Brain pericyte (primary cell): ENCODE data around the gene TIGD4.

ENCODE experiments used
- DNase-seq: peaks from one replicate; pipeline ENCODE4 v3.0.0-alpha.2; 2012; ENCODE audit warnings: low read depth, low spot score

The TIGD4 gene

DNA sequence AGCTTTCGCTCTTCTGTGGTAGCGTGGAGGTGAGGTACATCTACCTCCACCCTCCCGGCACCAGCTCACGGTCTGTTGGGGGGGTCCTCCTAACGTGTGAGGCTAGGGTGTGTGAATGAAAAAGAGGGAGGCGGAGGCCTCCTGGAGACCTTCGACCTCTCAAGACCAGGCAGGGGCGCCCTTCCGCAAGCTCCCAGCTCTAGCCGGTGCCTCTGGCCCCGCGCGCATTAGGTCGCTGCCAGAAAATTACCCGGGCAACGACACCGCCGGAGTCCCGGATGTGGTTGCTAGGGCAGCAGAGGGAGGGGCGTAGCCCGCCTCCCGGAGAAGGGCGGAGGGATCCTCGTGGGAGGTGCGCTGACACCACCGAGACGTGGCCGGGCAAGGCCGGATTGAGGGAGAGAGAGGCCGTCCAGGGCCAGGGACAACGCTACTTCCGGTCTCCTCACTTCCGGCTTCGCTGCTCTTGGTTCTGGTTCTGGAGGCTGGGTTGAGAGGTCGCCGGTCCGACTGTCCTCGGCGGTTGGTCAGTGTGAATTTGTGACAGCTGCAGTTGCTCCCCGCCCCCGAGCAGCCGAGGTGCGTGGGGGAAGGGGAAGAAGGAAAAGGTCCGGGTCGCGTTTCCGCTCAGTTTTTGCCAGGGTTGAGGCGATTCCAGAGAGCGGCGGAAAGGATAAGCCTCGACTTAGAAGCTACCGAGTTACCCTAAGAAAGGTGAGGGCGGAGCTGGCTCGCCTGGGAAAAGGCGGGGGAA is at the start of gene TIGD4, which contains the start of gene ARFIP1:
TSS of gene TIGD4 (minus strand) at position 218 of the 754 bp plus-strand sequence. CDS start 8,726 bp downstream, outside the sequence.
TSS of gene ARFIP1 (plus strand) at position 442 of the 754 bp plus-strand sequence. CDS start 49,680 bp downstream, outside the sequence.
- DNase-seq: peak; percentile 88

DNA sequence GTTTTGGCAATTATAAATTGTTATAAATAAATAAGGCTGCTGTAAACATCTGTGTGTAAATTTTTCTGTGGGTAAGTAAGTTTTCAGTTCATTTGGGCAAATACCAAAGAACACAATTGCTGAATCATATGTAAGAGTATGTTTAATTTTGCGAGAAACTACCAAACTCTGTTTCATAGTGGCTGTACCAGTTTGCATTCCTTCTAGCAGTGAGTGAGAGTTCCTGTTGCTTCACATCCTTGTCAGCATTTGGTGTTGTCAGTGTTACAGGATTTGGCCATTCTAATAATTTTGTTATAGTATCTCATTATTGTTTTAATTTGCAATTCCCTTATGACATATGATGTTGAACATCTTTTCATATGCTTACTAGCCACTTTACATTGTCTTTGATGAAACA is 48.6 kb upstream of the TIGD4 start:
- no peak for DNase-seq

DNA sequence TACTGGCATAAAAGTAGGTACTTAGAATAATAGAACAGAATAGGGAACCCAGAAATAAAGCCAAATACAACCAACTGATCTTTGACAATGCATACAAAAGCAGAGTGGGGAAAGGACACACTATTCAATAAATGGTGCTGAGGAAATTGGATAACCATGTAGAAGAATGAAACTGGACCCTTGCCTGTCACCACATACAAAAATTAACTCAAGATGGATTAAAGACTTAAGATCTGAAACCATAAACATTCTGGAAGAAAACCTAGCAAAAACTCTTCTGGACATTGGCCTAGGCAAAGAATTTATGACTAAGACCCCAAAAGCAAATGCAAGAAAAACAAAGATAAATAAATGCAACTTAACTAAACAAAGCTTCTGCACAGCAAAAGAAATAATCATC is 45.8 kb upstream of the TIGD4 start:
- no peak for DNase-seq

DNA sequence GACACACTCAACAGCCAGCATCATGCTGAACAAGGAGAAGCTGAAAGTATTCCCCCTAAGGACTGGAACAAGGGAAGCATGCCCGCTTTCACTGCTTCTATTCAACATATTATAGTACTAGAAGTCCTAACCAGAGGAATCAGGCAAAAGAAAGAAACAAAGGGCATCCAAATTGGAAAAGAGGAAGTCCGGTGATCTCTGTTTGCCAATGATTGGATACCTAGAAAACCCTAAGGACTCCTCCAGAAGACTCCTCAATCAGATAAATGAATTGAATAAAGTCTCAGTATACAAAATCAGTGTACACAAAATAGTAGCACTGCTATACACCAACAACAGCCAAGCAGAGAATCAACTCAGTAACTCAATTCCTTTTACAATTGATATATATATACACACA is 45.0 kb upstream of the TIGD4 start:
- DNase-seq: no peak

- no peak for DNase-seq
These were observed 42.8 kb upstream of the TIGD4 start for GRCh38 chr4:152822323-152822722.

DNA sequence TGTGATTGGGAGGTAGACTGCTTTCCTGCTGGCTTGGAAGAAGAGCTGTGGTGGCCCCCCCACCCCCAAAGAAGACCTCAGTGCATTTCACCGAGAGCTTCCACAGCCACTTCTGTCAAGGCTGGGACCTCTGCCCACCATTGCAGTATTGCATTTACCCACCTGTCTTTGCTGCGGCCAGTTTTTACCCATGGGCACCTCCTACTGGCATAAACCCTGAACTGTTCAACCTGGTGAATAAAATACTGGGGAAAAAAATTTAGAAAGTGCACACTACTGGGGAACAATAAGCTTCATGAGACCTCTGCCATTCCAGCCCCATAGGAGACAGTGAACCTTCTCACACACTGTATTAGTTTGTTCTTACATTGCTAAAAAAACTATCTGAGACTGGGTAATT is 40.5 kb upstream of the TIGD4 start:
- DNase-seq: no peak

- DNase-seq: no peak
These were observed 39.6 kb upstream of the TIGD4 start for GRCh38 chr4:152819026-152819645.

- DNase-seq: no peak
These were observed 37.8 kb upstream of the TIGD4 start for GRCh38 chr4:152817331-152817730.

- no peak for DNase-seq
These were observed 35.5 kb upstream of the TIGD4 start for GRCh38 chr4:152815078-152815477.

DNA sequence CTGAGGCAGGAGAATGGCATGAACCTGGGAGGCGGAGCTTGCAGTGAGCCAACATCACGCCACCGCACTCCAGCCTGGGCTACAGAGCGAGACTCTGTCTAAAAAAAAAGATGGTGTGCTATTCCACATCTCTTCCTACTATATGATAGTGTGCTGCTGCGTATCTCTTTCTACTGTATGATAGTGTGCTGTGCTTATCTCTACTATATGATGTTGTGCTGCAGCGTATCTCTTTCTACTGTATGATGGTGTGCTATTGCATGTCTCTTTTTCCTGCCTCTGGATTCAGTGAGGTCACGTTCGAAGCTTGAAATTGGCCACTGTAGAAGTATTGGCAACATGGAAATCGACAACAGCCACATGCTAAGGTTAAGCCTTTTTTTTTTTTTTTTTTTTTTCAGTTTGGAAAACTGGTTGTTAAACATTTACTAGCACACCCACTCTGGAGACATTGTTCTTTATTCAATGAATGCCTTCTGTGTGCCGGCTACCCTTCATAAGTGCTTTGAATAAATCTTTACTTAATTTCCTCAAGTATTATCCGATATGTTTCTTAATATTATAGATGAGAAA is 31.3 kb upstream of the TIGD4 start:
- no peak for DNase-seq

DNA sequence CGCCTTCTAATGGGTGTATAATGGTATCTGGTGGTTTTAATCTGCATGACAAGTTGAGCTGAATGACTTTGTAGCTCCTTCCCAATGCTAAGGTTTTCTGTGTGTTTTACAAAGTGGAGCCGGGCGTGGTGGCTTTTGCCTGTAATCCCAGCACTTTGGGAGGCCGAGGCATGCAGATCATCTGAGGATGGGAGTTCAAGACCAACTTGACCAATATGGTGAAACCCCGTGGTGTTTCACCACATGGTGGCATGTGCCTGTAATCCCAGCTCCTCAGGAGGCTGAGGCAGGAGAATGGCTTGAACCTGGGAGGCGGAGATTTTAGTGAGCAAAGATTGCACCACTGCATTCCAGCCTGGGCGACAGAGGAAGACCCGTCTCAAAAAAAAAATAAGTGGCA is 29.1 kb upstream of the TIGD4 start:
- DNase-seq: no peak

DNA sequence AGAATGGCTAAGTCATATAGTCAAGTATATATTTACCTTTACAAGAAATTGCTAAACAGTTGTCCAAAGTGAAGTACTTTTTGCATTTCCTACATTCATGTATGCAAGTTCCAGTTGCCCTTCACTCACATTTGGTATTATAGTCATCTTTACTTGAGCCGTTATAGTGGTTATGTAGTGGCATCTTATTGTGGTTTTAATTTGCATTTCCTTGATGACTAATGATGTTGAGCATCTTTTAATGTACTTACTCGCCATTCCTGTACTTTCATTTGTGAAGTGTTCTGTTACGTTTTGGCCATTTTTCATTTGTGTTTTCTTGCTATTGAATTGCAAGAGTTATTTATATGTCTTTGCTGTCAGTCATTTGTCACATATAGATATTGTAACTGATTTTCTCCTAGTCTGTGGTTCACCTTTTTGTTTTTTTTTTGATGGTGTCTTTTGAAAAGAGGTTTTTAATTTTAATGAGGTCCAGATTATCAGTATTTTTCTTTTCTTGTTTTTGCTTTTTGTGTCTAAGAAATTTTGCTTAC is 27.8 kb upstream of the TIGD4 start:
- no peak for DNase-seq

- no peak for DNase-seq
These were observed 27.1 kb upstream of the TIGD4 start for GRCh38 chr4:152806501-152807125.

DNA sequence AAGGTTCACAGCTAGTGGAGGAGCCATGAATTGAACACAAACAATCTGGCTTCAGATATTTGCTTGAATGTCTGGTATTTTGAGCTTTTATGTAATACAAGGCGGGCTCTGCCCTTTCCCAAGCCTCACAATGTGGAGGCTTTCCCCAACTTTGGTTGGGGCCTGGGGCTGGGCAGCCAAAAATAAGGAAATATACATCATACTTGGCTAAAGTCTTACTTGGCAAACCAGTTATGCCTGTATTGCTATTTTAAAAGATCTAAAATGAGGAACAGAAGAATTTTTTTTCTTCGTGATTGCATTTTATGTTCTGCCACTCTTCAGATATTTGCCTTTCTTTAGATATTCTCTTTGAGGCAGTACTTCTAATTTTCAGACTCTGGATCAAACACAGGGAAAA is 26.3 kb upstream of the TIGD4 start:
- DNase-seq: no peak

GRCh38 chr4:152805071-152805650 is 25.6 kb upstream of the TIGD4 start:
- no peak for DNase-seq

- no peak for DNase-seq
These were observed 24.0 kb upstream of the TIGD4 start for GRCh38 chr4:152803541-152803940.

GRCh38 chr4:152795891-152796290 is 16.4 kb upstream of the TIGD4 start:
- DNase-seq: no peak

DNA sequence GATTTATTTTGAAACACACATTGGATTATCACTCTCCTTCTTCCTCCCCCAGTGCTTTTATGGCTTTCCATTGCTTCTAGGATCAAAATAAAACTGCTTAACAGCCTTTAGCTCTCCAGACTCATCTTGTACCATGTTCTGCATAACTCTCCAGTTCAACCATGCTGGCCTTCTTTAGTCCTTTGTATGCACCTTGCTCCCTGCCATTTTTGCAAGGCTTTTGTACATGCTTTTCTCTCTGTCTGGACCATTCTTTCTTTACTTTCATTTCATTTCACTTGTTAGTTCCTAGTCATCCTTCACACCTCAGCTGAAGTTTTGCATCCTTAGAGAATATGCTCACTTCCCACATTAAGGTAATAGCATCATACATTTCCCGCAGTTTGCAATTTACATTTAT is 7.1 kb upstream of the TIGD4 start:
- no peak for DNase-seq

DNA sequence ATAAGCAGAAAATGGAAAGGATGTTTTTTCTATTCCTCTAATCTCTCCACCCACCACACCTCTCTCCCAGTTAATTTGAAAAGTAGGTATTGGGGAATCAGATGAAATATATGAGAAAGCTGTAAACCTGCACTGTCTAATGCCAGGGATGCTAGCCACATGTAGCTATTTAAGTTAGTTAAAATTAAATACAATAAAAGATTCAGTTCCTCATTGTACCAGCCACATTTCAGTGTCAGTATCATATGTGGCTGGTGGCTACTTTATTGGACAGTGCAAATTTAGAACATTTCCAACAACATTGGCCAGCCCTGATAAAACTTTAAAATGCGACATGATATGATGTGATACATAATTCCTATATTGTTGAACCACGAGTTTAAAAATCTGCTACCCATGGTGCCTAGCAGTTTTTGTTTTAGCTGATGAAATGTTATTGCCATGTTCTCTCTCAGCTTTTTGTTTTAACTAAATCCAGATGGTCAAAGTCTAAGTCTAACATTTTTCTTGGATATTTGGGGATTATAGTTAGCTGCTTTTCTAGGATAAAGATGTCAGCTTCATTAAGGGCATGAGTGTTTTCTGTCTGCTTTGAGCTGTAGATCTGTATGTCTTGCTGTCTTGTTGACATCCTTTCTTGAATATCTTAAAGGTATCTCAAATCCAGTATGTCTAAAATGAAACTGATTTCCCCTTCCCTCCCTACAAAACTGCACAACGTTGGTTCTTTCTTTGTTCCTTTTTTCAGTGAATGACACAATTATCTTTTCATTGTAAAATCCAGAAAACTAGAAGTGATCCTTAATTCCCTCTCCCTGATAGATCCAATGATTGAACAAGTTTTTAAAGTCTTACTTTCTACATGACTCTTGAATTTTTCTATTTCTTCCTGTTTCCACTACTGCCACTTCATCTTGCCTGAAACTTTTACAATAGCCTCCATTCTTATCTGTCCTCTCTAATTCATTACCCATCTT is 6.4 kb upstream of the TIGD4 start:
- DNase-seq: no peak

DNA sequence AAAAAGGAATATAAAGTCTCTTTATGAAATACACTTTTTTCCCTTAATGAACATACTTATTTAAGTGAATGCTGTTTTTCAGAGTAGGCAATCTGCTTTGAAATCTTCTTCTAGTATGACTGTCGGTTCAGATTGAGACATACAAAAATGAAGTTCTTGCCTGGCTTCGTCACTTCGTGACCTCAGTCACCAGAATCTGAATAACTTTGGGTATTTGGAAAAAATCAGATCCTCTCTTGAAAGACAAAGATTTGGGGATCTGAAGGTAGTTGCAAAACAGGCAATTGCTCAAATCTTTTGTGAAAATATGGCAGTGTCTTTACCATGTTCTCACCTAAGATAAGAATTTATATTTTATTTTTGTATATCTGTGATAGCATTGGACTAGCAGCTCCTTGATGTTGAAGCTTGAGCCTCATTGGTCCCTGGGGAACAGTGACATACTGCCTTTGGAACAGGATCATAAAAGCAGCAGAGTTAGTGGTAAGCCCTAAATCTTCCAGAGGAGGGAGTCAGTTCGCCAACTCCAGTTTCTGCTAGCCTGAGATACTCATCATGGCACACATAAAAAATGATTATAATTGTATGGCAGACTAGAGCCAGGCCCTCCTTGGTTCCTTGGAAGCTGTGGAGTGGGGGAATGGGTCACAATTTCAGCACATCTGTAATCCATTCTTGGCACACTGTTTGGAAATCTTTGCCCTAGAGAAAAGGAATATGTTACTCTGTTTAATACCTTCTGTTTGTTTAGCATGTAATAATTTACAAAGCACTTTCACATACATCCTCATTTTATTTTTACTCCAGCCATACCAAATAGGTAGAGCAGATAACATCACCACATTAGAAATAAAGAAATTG is 5.2 kb upstream of the TIGD4 start:
- DNase-seq: no peak
